ENCODE data around the gene PAIP2. TPM values are rescaled to one million over a fixed set of nuclear protein-coding genes. Genes with fewer than 3 reads are reported as not detected.
"Not testable (repeated sequence)": the region's sequence is repeated elsewhere in the genome, so short reads cannot be mapped to it uniquely, and the experiment has no call there.

The PAIP2 gene
- total RNA-seq, 1 donor from 2014 or later = 47.9 TPM

DNA sequence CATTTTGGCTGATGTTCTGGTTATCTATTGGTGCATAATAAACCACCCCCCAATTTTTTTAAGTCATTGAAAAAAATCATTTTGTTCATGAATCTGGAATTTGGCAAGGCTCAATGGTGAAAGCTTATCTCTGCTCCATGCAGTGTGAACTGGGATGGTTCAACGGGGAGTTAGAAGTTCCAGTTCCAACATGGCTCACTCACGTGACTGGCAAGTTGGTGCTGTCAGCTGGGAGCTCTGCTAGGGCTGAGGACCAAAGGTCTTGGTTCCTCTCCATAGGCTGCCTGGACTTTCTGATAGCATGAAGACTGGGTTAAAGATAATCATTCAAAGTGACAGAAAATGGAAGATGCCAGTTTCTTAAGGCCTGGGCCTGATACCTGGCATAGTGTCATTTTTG, 65.3 kb downstream of the PAIP2 start:
- no peak overlapping the region for H3K4me3 Mint-ChIP-seq (ENCODE audit: unreplicated experiment)
- H3K4me1 Mint-ChIP-seq (ENCODE audit: low read depth) = peaks cover 23% of the 10 kb centered on the region
- DNase-seq (ENCODE audit: low spot score) = no peak
- no peaks in the 10 kb centered on the region for H3K9me3 Mint-ChIP-seq (ENCODE audit: low read depth)
- no peak for TF ChIP-seq CTCF (IDR thresholded peaks at IDR 0.05)
- H3K27me3 Mint-ChIP-seq (ENCODE audit: low read depth) = no peaks in the 10 kb centered on the region
- no peak overlapping the region for H3K27ac Mint-ChIP-seq (ENCODE audit: unreplicated experiment)
- H3K36me3 Mint-ChIP-seq (ENCODE audit: low read depth) = no peaks in the 10 kb centered on the region

- Mint-ChIP-seq H3K9me3 (ENCODE audit: low read depth) (no peaks in the 10 kb centered on the region), H3K36me3 (ENCODE audit: low read depth) (no peaks in the 10 kb centered on the region), H3K27me3 (ENCODE audit: low read depth) (no peaks in the 10 kb centered on the region), H3K27ac (ENCODE audit: unreplicated experiment) (no peak overlapping the region), H3K4me3 (ENCODE audit: unreplicated experiment) (no peak overlapping the region), H3K4me1 (ENCODE audit: low read depth) (peaks cover 23% of the 10 kb centered on the region)
- no peak for DNase-seq (ENCODE audit: low spot score)
- no peak for TF ChIP-seq CTCF (IDR thresholded peaks at IDR 0.05)
Observed at GRCh38 chr5:139407517-139407916, 65.9 kb downstream of the PAIP2 start.

GRCh38 chr5:139408191-139408590, 66.5 kb downstream of the PAIP2 start:
- no peak for TF ChIP-seq CTCF (IDR thresholded peaks at IDR 0.05)
- Mint-ChIP-seq H3K27me3 (ENCODE audit: low read depth) (no peaks in the 10 kb centered on the region), H3K36me3 (ENCODE audit: low read depth) (peaks cover 3% of the 10 kb centered on the region), H3K4me3 (ENCODE audit: unreplicated experiment) (no peak overlapping the region), H3K27ac (ENCODE audit: unreplicated experiment) (no peak overlapping the region), H3K4me1 (ENCODE audit: low read depth) (peaks cover 17% of the 10 kb centered on the region), H3K9me3 (ENCODE audit: low read depth) (no peaks in the 10 kb centered on the region)
- DNase-seq (ENCODE audit: low spot score) = no peak

DNA sequence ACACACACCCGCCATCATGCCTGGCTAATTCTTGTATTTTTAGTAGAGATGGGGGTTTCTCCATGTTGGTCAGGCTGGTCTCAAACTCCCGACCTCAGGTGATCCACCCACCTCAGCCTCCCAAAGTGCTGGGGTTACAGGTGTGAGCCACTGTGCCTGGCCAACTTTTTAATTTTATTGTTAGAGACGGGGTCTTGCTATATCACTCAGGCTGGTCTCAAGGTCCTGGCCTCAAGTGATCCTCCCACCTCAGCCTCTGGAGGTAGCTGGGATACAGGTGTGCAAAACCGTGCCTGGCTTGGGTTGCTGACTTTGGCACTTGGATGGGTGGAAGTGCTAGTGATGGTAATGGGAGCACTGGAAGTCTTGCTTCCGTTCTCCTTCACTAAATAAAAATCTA, 67.5 kb downstream of the PAIP2 start:
- not testable (repeated sequence) for H3K4me3 Mint-ChIP-seq (ENCODE audit: unreplicated experiment); H3K27ac Mint-ChIP-seq (ENCODE audit: unreplicated experiment); H3K4me1 Mint-ChIP-seq (ENCODE audit: low read depth); DNase-seq (ENCODE audit: low spot score); H3K27me3 Mint-ChIP-seq (ENCODE audit: low read depth); H3K9me3 Mint-ChIP-seq (ENCODE audit: low read depth)
- peaks cover 10% of the 10 kb centered on the region for H3K36me3 Mint-ChIP-seq (ENCODE audit: low read depth)

DNA sequence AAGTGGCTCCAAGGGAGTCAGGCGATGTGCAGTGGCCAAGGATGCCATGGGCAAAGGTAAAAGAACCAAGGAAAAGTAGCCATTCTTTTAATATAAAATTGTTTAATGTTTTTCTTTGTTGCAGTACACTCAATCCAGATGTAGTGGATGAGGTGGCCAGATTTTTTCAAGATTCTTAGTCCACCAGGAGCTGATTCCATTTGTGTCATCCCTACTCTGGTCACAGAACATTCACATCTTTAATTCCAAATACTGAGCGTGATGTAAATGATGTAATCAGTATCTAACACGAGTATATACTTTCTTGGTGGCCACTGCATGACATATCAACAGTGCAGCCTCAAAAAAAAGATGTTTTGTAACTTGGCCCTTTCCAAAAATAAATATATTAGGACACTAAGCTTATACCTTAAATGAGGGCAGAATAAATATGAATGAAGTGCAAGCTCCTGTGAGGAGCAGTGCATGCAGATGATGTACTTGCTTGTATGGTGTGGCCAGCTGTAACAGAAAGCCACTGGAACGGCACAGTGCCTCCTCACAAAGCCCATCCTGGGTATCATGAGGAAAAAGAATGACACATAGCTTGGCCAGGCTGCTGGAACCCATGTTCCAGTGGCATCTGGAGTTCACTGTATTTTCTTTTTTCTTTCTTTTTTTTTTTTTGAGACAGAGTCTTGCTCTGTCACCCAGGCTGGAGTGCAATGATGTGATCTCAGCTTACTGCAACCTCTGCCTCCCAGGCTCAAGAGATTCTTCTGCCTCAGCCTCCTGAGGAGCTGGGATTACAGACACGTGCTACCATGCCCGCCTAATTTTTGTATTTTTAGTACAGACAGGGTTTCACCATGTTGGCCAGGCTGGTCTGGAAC, 68.7 kb downstream of the PAIP2 start:
- H3K9me3 Mint-ChIP-seq (ENCODE audit: low read depth) = no peaks in the 10 kb centered on the region
- no peaks in the 10 kb centered on the region for H3K4me1 Mint-ChIP-seq (ENCODE audit: low read depth)
- no peak overlapping the region for H3K27ac Mint-ChIP-seq (ENCODE audit: unreplicated experiment)
- H3K4me3 Mint-ChIP-seq (ENCODE audit: unreplicated experiment) = no peak overlapping the region
- H3K36me3 Mint-ChIP-seq (ENCODE audit: low read depth) = peaks cover 10% of the 10 kb centered on the region
- DNase-seq (ENCODE audit: low spot score) = no peak
- TF ChIP-seq CTCF (IDR thresholded peaks at IDR 0.05) = no peak
- H3K27me3 Mint-ChIP-seq (ENCODE audit: low read depth) = no peaks in the 10 kb centered on the region
